ENCODE data around the gene IL13RA1.
"Not testable (repeated sequence)": the region's sequence is repeated elsewhere in the genome, so short reads cannot be mapped to it uniquely, and the experiment has no call there.

IL13RA1 gene

GRCh38 chrX:118726887-118727685 lies at the start of gene IL13RA1:
IL13RA1 (plus strand) TSS chrX:118727606; CDS start chrX:118727639, 33 bp downstream.
- DNase-seq: peak; percentile 10

- no peak for DNase-seq
Measured at GRCh38 chrX:118679290-118679689, 48.1 kb upstream of the IL13RA1 start.

- DNase-seq: no peak
Measured at GRCh38 chrX:118682258-118683014, 45.0 kb upstream of the IL13RA1 start.

GRCh38 chrX:118685393-118685792 lies 42.0 kb upstream of the IL13RA1 start:
- DNase-seq: no peak

- DNase-seq: no peak
Measured at GRCh38 chrX:118688935-118689334, 38.5 kb upstream of the IL13RA1 start.

- no peak for DNase-seq
Measured at GRCh38 chrX:118693843-118694242, 33.6 kb upstream of the IL13RA1 start.

- no peak for DNase-seq
Measured at GRCh38 chrX:118694638-118695037, 32.8 kb upstream of the IL13RA1 start.

GRCh38 chrX:118698516-118699170 lies 28.8 kb upstream of the IL13RA1 start:
- DNase-seq: no peak

GRCh38 chrX:118702741-118703140 lies 24.7 kb upstream of the IL13RA1 start:
- DNase-seq: no peak

- DNase-seq: no peak
Measured at GRCh38 chrX:118706681-118707080, 20.7 kb upstream of the IL13RA1 start.

GRCh38 chrX:118714521-118714920 lies 12.9 kb upstream of the IL13RA1 start:
- DNase-seq: no peak

- not testable (repeated sequence) for DNase-seq
Measured at GRCh38 chrX:118715917-118716316, 11.5 kb upstream of the IL13RA1 start.

GRCh38 chrX:118716833-118717232 lies 10.6 kb upstream of the IL13RA1 start:
- DNase-seq: not testable (repeated sequence)

GRCh38 chrX:118717678-118718391 lies 9.6 kb upstream of the IL13RA1 start:
- no peak for DNase-seq

GRCh38 chrX:118718737-118719136 lies 8.7 kb upstream of the IL13RA1 start:
- no peak for DNase-seq

- no peak for DNase-seq
Measured at GRCh38 chrX:118720058-118720707, 7.2 kb upstream of the IL13RA1 start.

- no peak for DNase-seq
Measured at GRCh38 chrX:118723376-118723775, 4.0 kb upstream of the IL13RA1 start.

- no peak for DNase-seq
Measured at GRCh38 chrX:118724365-118724764, 3.0 kb upstream of the IL13RA1 start.

GRCh38 chrX:118724775-118725174 lies 2.6 kb upstream of the IL13RA1 start:
- peak; percentile 22 for DNase-seq

- no peak for DNase-seq
Measured at GRCh38 chrX:118726396-118726795, 1.0 kb upstream of the IL13RA1 start.

- DNase-seq: no peak
Measured at GRCh38 chrX:118727686-118728339, 407 bp downstream of the IL13RA1 start.

All from activated CD4-positive, alpha-beta T cell treated with anti-CD3 and anti-CD28 coated beads, Interleukin-10, Interleukin-2, amounts not matched to agents 100 ng/mL and 50 ng/mL, durations not matched to agents 16 hours and 8 hours (primary cell).